ES-I3 (cell line): Measurements from ENCODE around the gene BMERB1.
"Not testable (repeated sequence)": the region's sequence is repeated elsewhere in the genome, so short reads cannot be mapped to it uniquely, and the experiment has no call there.

Experiments
- H3K36me3 ChIP-seq: 2 replicates; pipeline ENCODE4 v1.6.1; 2013; ENCODE audit warnings: mild to moderate bottlenecking, low read length, control low read depth, moderate library complexity; ENCODE audit not compliant: insufficient read depth
- H3K4me1 ChIP-seq: 2 replicates; pipeline ENCODE4 v1.6.1; 2013; ENCODE audit warnings: mild to moderate bottlenecking, control low read depth, low read length; ENCODE audit not compliant: insufficient read depth
- H3K9ac ChIP-seq: 2 replicates; pipeline ENCODE4 v1.6.1; 2013; ENCODE audit warnings: low read depth, mild to moderate bottlenecking, low read length, moderate library complexity
- H3K9me3 ChIP-seq: 2 replicates; pipeline ENCODE4 v1.6.1; 2013; ENCODE audit warnings: mild to moderate bottlenecking, low read length, moderate library complexity; ENCODE audit not compliant: control insufficient read depth, insufficient read depth

The BMERB1 gene

GRCh38 chr16:15606518-15607220, 172.3 kb downstream of the BMERB1 start:
- H3K9ac ChIP-seq: no peak overlapping the region
- peaks cover 7% of the 10 kb centered on the region; the same call in 1 of the 2 replicates for H3K4me1 ChIP-seq
- peaks cover 19% of the 10 kb centered on the region for H3K36me3 ChIP-seq
- no peaks in the 10 kb centered on the region for H3K9me3 ChIP-seq

DNA sequence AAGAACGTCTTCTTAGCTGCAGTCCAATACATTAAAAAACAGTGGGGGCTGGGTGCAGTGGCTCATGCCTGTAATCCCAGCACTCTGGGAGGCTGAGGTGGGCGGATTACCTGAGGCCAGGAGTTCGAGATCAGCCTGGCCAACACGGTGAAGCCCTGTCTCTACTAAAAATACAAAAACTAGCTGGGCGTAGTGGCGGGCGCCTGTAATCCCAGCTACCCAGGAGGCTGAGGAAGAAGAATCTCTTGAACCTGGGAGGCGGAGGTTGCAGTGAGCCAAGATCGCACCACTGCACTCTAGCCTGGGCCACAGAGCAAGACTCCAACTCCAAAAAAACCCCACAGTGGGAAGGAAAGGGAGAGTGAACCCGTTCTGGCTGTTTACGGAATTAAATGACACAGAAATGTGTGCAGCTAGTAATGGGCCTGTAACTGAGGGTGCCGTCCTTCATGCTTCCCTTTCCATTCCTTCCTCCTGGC, 172.9 kb downstream of the BMERB1 start:
- not testable (repeated sequence) for H3K9ac ChIP-seq
- H3K36me3 ChIP-seq: peaks cover 22% of the 10 kb centered on the region

DNA sequence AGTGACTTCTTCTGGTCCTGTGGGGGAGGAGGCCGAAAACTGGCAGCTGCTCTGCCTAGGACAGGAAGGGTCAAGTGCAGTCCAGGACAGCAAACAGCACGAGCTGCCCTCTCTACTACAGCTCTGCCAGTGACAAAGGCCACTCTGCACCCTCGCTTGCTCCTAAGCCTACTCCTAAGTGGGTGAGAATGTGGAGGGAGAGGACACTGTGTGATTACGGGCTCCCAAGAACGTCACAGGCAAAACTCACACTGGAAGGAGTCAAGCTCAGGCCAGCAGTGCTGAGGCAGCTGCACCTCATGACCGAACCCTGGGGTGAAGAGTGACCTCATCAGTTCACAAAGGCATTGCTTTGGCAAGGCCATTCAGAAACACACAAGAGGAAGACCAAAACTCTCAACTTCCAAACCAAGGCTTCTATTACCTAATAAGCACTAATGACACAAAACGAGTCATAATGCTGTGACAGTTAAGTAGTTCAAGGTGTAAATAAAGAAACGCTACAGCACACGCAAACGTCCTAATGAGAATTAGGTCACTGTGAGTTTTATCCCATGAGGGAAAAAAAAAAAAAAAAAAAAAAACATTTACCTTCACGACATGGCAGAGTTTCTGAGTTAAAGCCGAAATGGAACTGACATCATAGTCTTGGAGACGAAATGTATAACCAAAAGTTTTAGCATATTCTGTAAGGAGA, 173.5 kb downstream of the BMERB1 start:
- Histone ChIP-seq H3K9me3 (no peaks in the 10 kb centered on the region), H3K9ac (no peak overlapping the region), H3K4me1 (peaks cover 7% of the 10 kb centered on the region; the same call in 1 of the 2 replicates), H3K36me3 (peaks cover 27% of the 10 kb centered on the region)

More for the DNA sequence above, 172.9 kb downstream of the BMERB1 start:
- not testable (repeated sequence) for H3K4me1 ChIP-seq, H3K9me3 ChIP-seq

- Histone ChIP-seq H3K4me1 (peaks cover 7% of the 10 kb centered on the region; the same call in 1 of the 2 replicates), H3K9me3 (no peaks in the 10 kb centered on the region), H3K36me3 (peaks cover 27% of the 10 kb centered on the region), H3K9ac (no peak overlapping the region)
These were observed 174.3 kb downstream of the BMERB1 start for GRCh38 chr16:15608398-15609285.

- peaks cover 7% of the 10 kb centered on the region; the same call in 1 of the 2 replicates for H3K4me1 ChIP-seq
- H3K9me3 ChIP-seq: no peaks in the 10 kb centered on the region
- H3K36me3 ChIP-seq: peaks cover 27% of the 10 kb centered on the region
- H3K9ac ChIP-seq: no peak overlapping the region
These were observed 174.9 kb downstream of the BMERB1 start for GRCh38 chr16:15609286-15609649.

DNA sequence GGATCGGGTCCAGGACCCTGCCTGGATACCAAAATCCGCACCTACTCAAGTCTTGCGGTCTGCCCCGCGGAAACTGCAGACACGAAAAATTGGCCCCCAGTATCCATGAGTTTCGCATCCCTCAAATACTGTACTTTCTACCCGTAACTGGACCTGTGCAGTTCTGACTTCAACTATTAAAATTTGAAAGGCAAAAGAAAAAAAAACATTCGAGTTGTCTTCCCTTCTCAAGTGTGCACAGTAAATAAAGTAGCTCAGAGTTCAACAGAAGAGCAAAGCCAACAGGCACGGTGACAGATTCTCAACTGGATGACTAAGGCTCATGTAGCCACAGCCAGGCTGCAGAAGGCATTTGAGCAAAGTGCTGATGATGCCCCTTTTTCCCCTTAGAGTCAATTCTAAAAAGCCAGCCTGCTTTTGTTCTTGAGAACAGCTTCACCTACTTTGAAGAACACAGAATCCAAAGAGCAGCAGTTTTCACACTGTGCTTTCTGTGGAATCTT, 176.0 kb downstream of the BMERB1 start:
- Histone ChIP-seq H3K4me1 (peaks cover 7% of the 10 kb centered on the region; the same call in 1 of the 2 replicates), H3K9ac (no peak overlapping the region), H3K36me3 (peaks cover 27% of the 10 kb centered on the region), H3K9me3 (no peaks in the 10 kb centered on the region)

GRCh38 chr16:15611610-15612009, 177.2 kb downstream of the BMERB1 start:
- peaks cover 27% of the 10 kb centered on the region for H3K36me3 ChIP-seq
- no peak overlapping the region for H3K9ac ChIP-seq
- H3K9me3 ChIP-seq: no peaks in the 10 kb centered on the region
- H3K4me1 ChIP-seq: peaks cover 7% of the 10 kb centered on the region; the same call in 1 of the 2 replicates

DNA sequence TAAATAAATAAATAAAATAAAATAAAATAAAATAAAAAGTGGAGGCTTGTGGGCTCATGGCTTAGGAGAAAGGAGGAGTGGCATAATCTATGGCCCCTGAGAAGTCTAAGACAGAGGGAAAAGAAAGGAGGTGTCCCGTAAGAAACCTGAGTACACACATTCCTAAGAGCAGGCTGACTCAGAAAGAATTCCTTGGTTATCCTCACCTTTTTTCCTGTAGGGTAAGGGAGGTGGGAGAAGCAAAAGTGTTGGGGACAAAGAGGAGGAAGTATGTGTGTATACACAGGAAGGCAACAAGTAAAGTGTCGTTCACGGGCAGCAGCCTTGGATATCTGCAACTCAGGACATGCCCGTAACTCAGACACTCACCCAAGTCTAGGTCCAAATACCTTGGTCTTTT, 179.3 kb downstream of the BMERB1 start:
- Histone ChIP-seq H3K36me3 (peaks cover 22% of the 10 kb centered on the region), H3K4me1 (no peaks in the 10 kb centered on the region), H3K9me3 (no peaks in the 10 kb centered on the region), H3K9ac (peak overlapping the region; percentile 3; the same call in 1 of the 2 replicates)

DNA sequence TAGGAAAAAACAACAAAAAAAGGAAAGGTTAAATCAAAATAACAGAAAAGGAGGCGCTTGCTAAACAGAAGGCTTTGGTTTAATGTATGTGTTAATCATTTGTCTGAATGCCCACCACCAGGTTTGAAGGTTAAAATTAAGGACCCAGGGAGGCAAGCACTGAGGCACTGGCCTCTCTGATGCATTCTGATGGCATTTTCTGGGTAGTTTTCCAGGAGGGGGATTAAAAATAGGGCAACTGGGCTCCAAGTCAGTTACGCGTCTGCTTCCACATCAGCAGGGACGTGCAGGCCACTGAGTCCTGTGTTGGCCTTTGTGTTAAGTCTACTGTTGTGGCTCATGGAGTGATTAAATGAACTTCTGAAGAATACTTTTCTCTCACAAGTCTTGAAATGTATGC, 181.6 kb downstream of the BMERB1 start:
- Histone ChIP-seq H3K36me3 (peaks cover 18% of the 10 kb centered on the region), H3K9ac (no peak overlapping the region), H3K4me1 (no peaks in the 10 kb centered on the region), H3K9me3 (no peaks in the 10 kb centered on the region)

DNA sequence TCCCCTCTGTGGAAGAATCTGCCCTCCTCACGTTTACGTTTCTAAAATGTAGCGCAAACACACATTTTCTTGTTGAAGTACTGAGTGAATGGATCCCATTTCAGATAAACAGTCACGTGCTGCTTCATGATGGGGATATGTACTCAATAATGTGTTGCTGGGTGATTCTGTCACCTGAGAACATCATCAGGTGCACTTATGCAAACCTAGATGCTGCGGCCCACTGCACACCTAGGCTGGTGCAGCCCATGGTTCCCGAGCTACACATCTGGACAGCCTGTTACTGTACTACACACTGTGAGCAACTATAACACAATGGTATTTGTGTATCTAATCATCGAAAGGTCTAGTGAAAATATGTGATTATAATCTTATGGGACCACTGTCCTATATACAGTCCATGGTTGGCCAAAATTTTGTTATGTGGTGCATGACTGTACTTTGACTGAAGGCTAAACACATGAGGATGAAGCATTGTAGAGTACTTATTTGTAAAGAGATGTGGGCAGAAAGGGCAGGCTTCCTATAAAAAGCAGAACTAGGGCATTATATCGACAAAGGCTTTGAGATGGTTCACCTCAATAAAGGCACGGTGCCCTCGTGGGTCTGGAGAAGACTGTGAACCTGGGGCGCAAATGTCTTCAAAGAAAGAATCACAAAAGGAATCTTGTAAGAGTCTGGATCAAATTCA, 182.2 kb downstream of the BMERB1 start:
- H3K4me1 ChIP-seq: no peaks in the 10 kb centered on the region
- no peaks in the 10 kb centered on the region for H3K9me3 ChIP-seq
- no peak overlapping the region for H3K9ac ChIP-seq
- H3K36me3 ChIP-seq: peaks cover 18% of the 10 kb centered on the region

- no peak overlapping the region for H3K9ac ChIP-seq
- no peaks in the 10 kb centered on the region for H3K9me3 ChIP-seq
- H3K4me1 ChIP-seq: no peaks in the 10 kb centered on the region
- H3K36me3 ChIP-seq: peaks cover 12% of the 10 kb centered on the region
These were observed 183.5 kb downstream of the BMERB1 start for GRCh38 chr16:15617901-15618300.

DNA sequence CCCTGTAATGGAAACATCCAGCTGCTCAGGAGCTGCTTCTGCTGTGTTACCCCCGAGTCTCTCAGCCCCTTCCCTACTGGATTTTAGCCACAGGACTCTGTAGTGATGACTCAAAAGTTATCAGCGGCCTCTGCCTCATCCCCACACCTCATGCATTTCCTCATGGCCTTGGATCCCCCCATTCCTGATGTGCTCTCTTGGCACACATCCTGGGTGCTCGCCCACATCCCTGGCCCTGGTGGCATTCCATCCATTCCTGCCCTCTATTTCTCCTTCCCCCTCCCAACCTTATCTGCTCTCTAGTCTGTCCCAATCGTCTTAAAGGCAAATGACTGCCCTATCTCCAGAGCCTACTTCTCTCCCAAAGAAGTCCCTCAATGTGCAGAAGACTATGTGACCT, 184.0 kb downstream of the BMERB1 start:
- H3K36me3 ChIP-seq: peaks cover 12% of the 10 kb centered on the region
- no peaks in the 10 kb centered on the region for H3K9me3 ChIP-seq
- H3K9ac ChIP-seq: no peak overlapping the region
- no peaks in the 10 kb centered on the region for H3K4me1 ChIP-seq

DNA sequence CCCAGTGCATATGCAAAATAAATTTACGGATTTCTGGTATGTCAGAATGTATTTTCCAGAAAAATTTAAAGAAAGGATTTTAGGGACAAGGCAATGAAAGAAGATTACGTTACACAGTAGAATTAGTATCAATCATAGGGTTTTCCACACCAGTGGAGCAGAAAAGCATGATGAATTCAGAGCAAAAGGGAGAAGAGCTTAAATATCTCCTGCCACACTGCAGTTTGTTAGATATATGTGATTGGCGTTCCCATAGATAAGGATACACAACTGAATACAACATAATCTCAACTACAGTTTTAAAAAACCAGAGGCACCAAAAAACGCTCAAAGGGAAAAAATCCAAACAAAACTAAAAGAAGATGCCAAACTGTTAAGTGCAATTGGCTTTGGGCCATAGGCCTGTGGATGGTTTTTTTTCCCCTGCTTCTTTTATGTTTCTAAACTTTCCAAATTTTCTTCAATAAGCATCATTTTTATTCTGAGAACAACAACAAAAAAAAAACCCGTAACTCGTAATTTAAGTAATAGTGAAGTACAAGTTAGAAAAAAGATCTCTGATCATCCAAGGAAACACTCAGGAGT, 186.3 kb downstream of the BMERB1 start:
- H3K4me1 ChIP-seq: no peaks in the 10 kb centered on the region
- no peaks in the 10 kb centered on the region for H3K9me3 ChIP-seq
- H3K36me3 ChIP-seq: peaks cover 14% of the 10 kb centered on the region
- H3K9ac ChIP-seq: no peak overlapping the region
